OCI-LY1 (cell line): Measurements from ENCODE around the gene DCTD.

Experiments used
- H2AFZ ChIP-seq: fragments of 200-600 bp; sonication (generic), shearing (Covaris generic); 2 replicates; pipeline ENCODE4 v1.6.0; 2014; ENCODE audit warnings: antibody characterized with exemption, mild to moderate bottlenecking, low read length
- H3F3A ChIP-seq: fragments of 200-600 bp; sonication (generic), shearing (Covaris generic); 2 replicates; pipeline ENCODE4 v1.6.0; 2014; ENCODE audit warnings: mild to moderate bottlenecking, antibody characterized with exemption, low read length, moderate library complexity; ENCODE audit not compliant: insufficient read depth
- H3K27ac ChIP-seq: fragments of 200-600 bp; sonication (generic); 2 replicates; pipeline ENCODE4 v1.5.1; 2014; ENCODE audit warnings: low read length, mixed run types, mild to moderate bottlenecking, low read depth; ENCODE audit not compliant: poor library complexity, severe bottlenecking
- H3K27me3 ChIP-seq: fragments of 200-600 bp; sonication (generic); 2 replicates; pipeline ENCODE4 v1.6.0; 2014; ENCODE audit warnings: antibody characterized with exemption, mild to moderate bottlenecking, low read length, moderate library complexity; ENCODE audit not compliant: insufficient read depth
- H3K36me3 ChIP-seq: fragments of 200-600 bp; sonication (generic); 2 replicates; pipeline ENCODE4 v1.6.1; 2014; ENCODE audit warnings: mild to moderate bottlenecking, antibody characterized with exemption, low read length, moderate library complexity, mixed read lengths; ENCODE audit not compliant: insufficient read depth
- H3K4me1 ChIP-seq: fragments of 200-600 bp; sonication (generic); 2 replicates; pipeline ENCODE4 v1.5.1; 2014; ENCODE audit warnings: mild to moderate bottlenecking, low read length, moderate library complexity; ENCODE audit not compliant: insufficient read depth, severe bottlenecking
- H3K4me2 ChIP-seq: fragments of 200-600 bp; sonication (generic), shearing (Covaris generic); 2 replicates; pipeline ENCODE4 v1.6.1; 2014; ENCODE audit warnings: low read length
- H3K4me3 ChIP-seq: fragments of 200-600 bp; sonication (generic); 2 replicates; pipeline ENCODE4 v1.5.1; 2014; ENCODE audit warnings: low read length, low read depth, mild to moderate bottlenecking, mixed read lengths; ENCODE audit not compliant: poor library complexity, severe bottlenecking
- H3K79me2 ChIP-seq: fragments of 200-600 bp; shearing (Covaris generic); 2 replicates; pipeline ENCODE4 v1.6.1; 2016; ENCODE audit warnings: mixed run types, low read length, mixed read lengths; ENCODE audit not compliant: insufficient read depth
- H3K9ac ChIP-seq: fragments of 200-600 bp; sonication (generic), shearing (Covaris generic); 2 replicates; pipeline ENCODE4 v1.6.1; 2014; ENCODE audit warnings: mild to moderate bottlenecking, low read length, mixed read lengths
- H3K9me2 ChIP-seq: fragments of 200-600 bp; sonication (generic), shearing (Covaris generic); 2 replicates; pipeline ENCODE4 v1.6.1; 2014; ENCODE audit warnings: low read depth, mild to moderate bottlenecking, low read length, mixed read lengths
- H3K9me3 ChIP-seq: fragments of 200-600 bp; shearing (Covaris generic); 2 replicates; pipeline ENCODE4 v1.6.1; 2014; ENCODE audit warnings: low read length, mixed read lengths
- H4K20me1 ChIP-seq: fragments of 200-600 bp; sonication (generic), shearing (Covaris generic); 2 replicates; pipeline ENCODE4 v1.6.0; 2016; ENCODE audit warnings: mild to moderate bottlenecking, low read length; ENCODE audit not compliant: insufficient read depth
- CTCF ChIP-seq: fragments of 200-600 bp; sonication (generic), shearing (Covaris generic); IDR thresholded peaks from 2 replicates; pipeline ENCODE4 v1.5.1; 2017; ENCODE audit warnings: mild to moderate bottlenecking, antibody characterized with exemption, low read length, moderate library complexity, mixed read lengths
- EZH2 ChIP-seq: fragments of 200-600 bp; sonication (generic), shearing (Covaris generic); IDR thresholded peaks from 2 replicates; pipeline ENCODE4 v1.8.0; 2017; ENCODE audit warnings: borderline replicate concordance, mixed run types, mild to moderate bottlenecking, antibody characterized with exemption, low read length, moderate library complexity, mixed read lengths

DCTD gene

GRCh38 chr4:182917182-182918043 is at the start of gene DCTD:
Gene DCTD, minus strand, starts transcription at chr4:182917386. Its CDS starts 1,818 bp downstream, at chr4:182915568.
- Histone ChIP-seq H2AFZ (no peak within 1 kb of the TSS), H3K9me3 (no peaks in the 10 kb centered on the region)

GRCh38 chr4:182960746-182961145 is 43.6 kb upstream of the DCTD start:
- Histone ChIP-seq H3K9me2 (no peaks in the 10 kb centered on the region), H3K4me2 (no peak overlapping the region), H3K27me3 (no peaks in the 10 kb centered on the region; the same call in 1 of the 2 replicates), H3K36me3 (no peaks in the 10 kb centered on the region; the same call in 1 of the 2 replicates), H3K4me1 (no peaks in the 10 kb centered on the region), H3F3A (no peaks in the 10 kb centered on the region), H3K4me3 (no peak overlapping the region), H4K20me1 (no peaks in the 10 kb centered on the region), H2AFZ (no peak overlapping the region), H3K9me3 (no peaks in the 10 kb centered on the region), H3K9ac (no peak overlapping the region), H3K79me2 (no peaks in the 10 kb centered on the region), H3K27ac (no peak overlapping the region)
- no peak for TF ChIP-seq EZH2
- TF ChIP-seq CTCF = no peak

More at GRCh38 chr4:182917182-182918043, at the start of gene DCTD:
- Histone ChIP-seq H3K4me2 (peak within 1 kb of the TSS; percentile 87), H4K20me1 (no peaks in the 10 kb centered on the region), H3K4me1 (peaks cover 22% of the 10 kb centered on the region), H3K9me2 (no peaks in the 10 kb centered on the region), H3K27me3 (no peaks in the 10 kb centered on the region), H3K79me2 (no peaks in the 10 kb centered on the region), H3K36me3 (peaks cover 14% of the 10 kb centered on the region), H3F3A (no peaks in the 10 kb centered on the region), H3K9ac (peak within 1 kb of the TSS; percentile 87), H3K27ac (peak within 1 kb of the TSS; percentile 68), H3K4me3 (peak within 1 kb of the TSS; percentile 69)
- TF ChIP-seq CTCF (peak; percentile 63), EZH2 (no peak)

- H3K36me3 ChIP-seq = no peaks in the 10 kb centered on the region; the same call in 1 of the 2 replicates
- no peaks in the 10 kb centered on the region for H3K9me2 ChIP-seq
- H3K27ac ChIP-seq = no peak overlapping the region
- no peak overlapping the region for H3K9ac ChIP-seq
- no peaks in the 10 kb centered on the region for H3F3A ChIP-seq
- no peak for TF ChIP-seq CTCF
- TF ChIP-seq EZH2 = no peak
- H3K9me3 ChIP-seq = no peaks in the 10 kb centered on the region
- H2AFZ ChIP-seq = no peak overlapping the region
- no peak overlapping the region for H3K4me2 ChIP-seq
- H3K79me2 ChIP-seq = no peaks in the 10 kb centered on the region
- H4K20me1 ChIP-seq = no peaks in the 10 kb centered on the region
- no peaks in the 10 kb centered on the region; the same call in 1 of the 2 replicates for H3K27me3 ChIP-seq
- no peak overlapping the region for H3K4me3 ChIP-seq
- no peaks in the 10 kb centered on the region for H3K4me1 ChIP-seq
Measured at GRCh38 chr4:182960228-182960627, 43.0 kb upstream of the DCTD start.
